HepG2 (cell line): ENCODE data around the gene TAF1C. TPM values are rescaled to one million over a fixed set of nuclear protein-coding genes. Genes with fewer than 3 reads are reported as not detected.

ENCODE experiments used
- HMGA1 ChIP-seq: sonication (generic); formaldehyde crosslinking; conservative IDR thresholded peaks from 2 replicates; pipeline ENCODE4 v1.4.0; 2020; ENCODE audit warnings: missing genetic modification reagents
- KDM4B ChIP-seq: sonication (generic); formaldehyde crosslinking; IDR thresholded peaks from 2 replicates; pipeline ENCODE4 v1.4.0; 2020; ENCODE audit warnings: missing genetic modification reagents
- MLXIP ChIP-seq: sonication (generic); formaldehyde crosslinking; IDR thresholded peaks from 2 replicates; pipeline ENCODE4 v1.9.0; 2021; ENCODE audit warnings: missing genetic modification reagents, borderline replicate concordance
- MYC ChIP-seq: sonication (generic); formaldehyde crosslinking; IDR thresholded peaks from 2 replicates; pipeline ENCODE4 v1.9.0; 2021; ENCODE audit warnings: missing genetic modification reagents, borderline replicate concordance
- SAP130 ChIP-seq: IDR thresholded peaks from 2 replicates; pipeline ENCODE4 v1.6.1; 2016; ENCODE audit warnings: low read depth
- THYN1 ChIP-seq: sonication (generic); formaldehyde crosslinking; IDR thresholded peaks from 2 replicates; pipeline ENCODE4 v1.8.1; 2023; ENCODE audit warnings: low read depth, mild to moderate bottlenecking, moderate library complexity, missing genetic modification reagents, borderline replicate concordance
- TOE1 ChIP-seq: sonication (generic); formaldehyde crosslinking; IDR thresholded peaks from 2 replicates; pipeline ENCODE4 v1.4.0; 2020; ENCODE audit warnings: mild to moderate bottlenecking, missing genetic modification reagents
- ZEB1 ChIP-seq: IDR thresholded peaks from 2 replicates; pipeline ENCODE4 v1.6.1; 2012; ENCODE audit warnings: mild to moderate bottlenecking, low read depth, inconsistent platforms; ENCODE audit not compliant: insufficient replicate concordance
- ZNF768 ChIP-seq: sonication (generic); formaldehyde crosslinking; IDR thresholded peaks from 2 replicates; pipeline ENCODE4 v1.4.0; 2020; ENCODE audit warnings: missing genetic modification reagents
- polyA plus RNA-seq, 8 experiments: library from polyadenylated mRNA; depleted of rRNA in 3 of 8; stranded (reverse) in 7 of 8; unstranded in 1 of 8; fragments of >200 nt; fragmentation: Illumina TruSeq in 4 of 8; extraction: Trizol in 4 of 8; gene quantifications; 2 replicates each; pipeline versions ENCODE4 v1.2.1 to v1.2.3, GENCODE V29; 2011 to 2016; ENCODE audit warnings: low read depth in 4 of 8, missing spikeins in 1 of 8, mixed read lengths in 1 of 8; ENCODE audit not compliant: insufficient read depth in 1 of 8
- total RNA-seq, 5 experiments: library from RNA; depleted of rRNA; stranded (reverse); fragments of >200 nt; fragmentation: Illumina TruSeq; extraction: Trizol; gene quantifications; 2 replicates each; pipeline ENCODE4 v1.2.3, GENCODE V29; 2016; ENCODE audit warnings: low read depth in 1 of 5
- TF ChIP-seq, protein P1 (sequence below): IDR thresholded peaks from 2 replicates; pipeline ENCODE4 v1.6.1; 2016; ENCODE audit warnings: low read depth, missing genetic modification reagents, missing compliant biosample characterization
- TF ChIP-seq, protein P2 (sequence below), 2 experiments: sonication (generic) in 1 of 2; formaldehyde crosslinking in 1 of 2; IDR thresholded peaks; 2 replicates each; pipeline versions ENCODE4 v1.4.0 to v1.6.1; 2016 to 2020; ENCODE audit warnings: borderline replicate concordance in 1 of 2, low read depth in 1 of 2, mild to moderate bottlenecking in 1 of 2, missing genetic modification reagents in 1 of 2
- TF ChIP-seq, protein P3 (sequence below): sonication (generic); formaldehyde crosslinking; IDR thresholded peaks from 2 replicates; pipeline ENCODE4 v1.4.0; 2020; ENCODE audit warnings: missing genetic modification reagents; ENCODE audit errors: not compliant biosample characterization

Gene TAF1C
- total and polyA plus RNA-seq, 2 of the 13 experiments (the other 11 are each of a cell fraction or from before 2014, with no cell fraction given) = 15.6 to 20.8 TPM

GRCh38 chr16:84186685-84187437 is at the start of gene TAF1C (continued):
- TF ChIP-seq, protein P1, sequence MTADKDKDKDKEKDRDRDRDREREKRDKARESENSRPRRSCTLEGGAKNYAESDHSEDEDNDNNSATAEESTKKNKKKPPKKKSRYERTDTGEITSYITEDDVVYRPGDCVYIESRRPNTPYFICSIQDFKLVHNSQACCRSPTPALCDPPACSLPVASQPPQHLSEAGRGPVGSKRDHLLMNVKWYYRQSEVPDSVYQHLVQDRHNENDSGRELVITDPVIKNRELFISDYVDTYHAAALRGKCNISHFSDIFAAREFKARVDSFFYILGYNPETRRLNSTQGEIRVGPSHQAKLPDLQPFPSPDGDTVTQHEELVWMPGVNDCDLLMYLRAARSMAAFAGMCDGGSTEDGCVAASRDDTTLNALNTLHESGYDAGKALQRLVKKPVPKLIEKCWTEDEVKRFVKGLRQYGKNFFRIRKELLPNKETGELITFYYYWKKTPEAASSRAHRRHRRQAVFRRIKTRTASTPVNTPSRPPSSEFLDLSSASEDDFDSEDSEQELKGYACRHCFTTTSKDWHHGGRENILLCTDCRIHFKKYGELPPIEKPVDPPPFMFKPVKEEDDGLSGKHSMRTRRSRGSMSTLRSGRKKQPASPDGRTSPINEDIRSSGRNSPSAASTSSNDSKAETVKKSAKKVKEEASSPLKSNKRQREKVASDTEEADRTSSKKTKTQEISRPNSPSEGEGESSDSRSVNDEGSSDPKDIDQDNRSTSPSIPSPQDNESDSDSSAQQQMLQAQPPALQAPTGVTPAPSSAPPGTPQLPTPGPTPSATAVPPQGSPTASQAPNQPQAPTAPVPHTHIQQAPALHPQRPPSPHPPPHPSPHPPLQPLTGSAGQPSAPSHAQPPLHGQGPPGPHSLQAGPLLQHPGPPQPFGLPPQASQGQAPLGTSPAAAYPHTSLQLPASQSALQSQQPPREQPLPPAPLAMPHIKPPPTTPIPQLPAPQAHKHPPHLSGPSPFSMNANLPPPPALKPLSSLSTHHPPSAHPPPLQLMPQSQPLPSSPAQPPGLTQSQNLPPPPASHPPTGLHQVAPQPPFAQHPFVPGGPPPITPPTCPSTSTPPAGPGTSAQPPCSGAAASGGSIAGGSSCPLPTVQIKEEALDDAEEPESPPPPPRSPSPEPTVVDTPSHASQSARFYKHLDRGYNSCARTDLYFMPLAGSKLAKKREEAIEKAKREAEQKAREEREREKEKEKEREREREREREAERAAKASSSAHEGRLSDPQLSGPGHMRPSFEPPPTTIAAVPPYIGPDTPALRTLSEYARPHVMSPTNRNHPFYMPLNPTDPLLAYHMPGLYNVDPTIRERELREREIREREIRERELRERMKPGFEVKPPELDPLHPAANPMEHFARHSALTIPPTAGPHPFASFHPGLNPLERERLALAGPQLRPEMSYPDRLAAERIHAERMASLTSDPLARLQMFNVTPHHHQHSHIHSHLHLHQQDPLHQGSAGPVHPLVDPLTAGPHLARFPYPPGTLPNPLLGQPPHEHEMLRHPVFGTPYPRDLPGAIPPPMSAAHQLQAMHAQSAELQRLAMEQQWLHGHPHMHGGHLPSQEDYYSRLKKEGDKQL (CRISPR knock-in tag) = no peak
- TF ChIP-seq THYN1 (CRISPR knock-in tag) (no peak), TOE1 (CRISPR knock-in tag) (no peak; the same call in 1 of the 2 replicates), MLXIP (CRISPR knock-in tag) (peak; percentile 26; the same call in 1 of the 2 replicates), KDM4B (no peak), ZNF768 (CRISPR knock-in tag) (peak; percentile 82), HMGA1 (CRISPR knock-in tag) (no peak), MYC (CRISPR knock-in tag) (peak; percentile 93), SAP130 (CRISPR knock-in tag) (peak; percentile 97), ZEB1 (peak; percentile 36)
- TF ChIP-seq, protein P2, sequence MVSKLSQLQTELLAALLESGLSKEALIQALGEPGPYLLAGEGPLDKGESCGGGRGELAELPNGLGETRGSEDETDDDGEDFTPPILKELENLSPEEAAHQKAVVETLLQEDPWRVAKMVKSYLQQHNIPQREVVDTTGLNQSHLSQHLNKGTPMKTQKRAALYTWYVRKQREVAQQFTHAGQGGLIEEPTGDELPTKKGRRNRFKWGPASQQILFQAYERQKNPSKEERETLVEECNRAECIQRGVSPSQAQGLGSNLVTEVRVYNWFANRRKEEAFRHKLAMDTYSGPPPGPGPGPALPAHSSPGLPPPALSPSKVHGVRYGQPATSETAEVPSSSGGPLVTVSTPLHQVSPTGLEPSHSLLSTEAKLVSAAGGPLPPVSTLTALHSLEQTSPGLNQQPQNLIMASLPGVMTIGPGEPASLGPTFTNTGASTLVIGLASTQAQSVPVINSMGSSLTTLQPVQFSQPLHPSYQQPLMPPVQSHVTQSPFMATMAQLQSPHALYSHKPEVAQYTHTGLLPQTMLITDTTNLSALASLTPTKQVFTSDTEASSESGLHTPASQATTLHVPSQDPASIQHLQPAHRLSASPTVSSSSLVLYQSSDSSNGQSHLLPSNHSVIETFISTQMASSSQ (IDR thresholded peaks at IDR 0.05; ENCODE audit: low read depth) = 0 out of 2 replicates have a peak, but pooled peaks have one; percentile 26
- TF ChIP-seq, protein P2 (CRISPR knock-in tag; IDR thresholded peaks at IDR 0.05; ENCODE audit: borderline replicate concordance) = no peak; the same call in 1 of the 2 replicates
- TF ChIP-seq, protein P3, sequence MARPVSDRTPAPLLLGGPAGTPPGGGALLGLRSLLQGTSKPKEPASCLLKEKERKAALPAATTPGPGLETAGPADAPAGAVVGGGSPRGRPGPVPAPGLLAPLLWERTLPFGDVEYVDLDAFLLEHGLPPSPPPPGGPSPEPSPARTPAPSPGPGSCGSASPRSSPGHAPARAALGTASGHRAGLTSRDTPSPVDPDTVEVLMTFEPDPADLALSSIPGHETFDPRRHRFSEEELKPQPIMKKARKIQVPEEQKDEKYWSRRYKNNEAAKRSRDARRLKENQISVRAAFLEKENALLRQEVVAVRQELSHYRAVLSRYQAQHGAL (CRISPR knock-in tag) = peak; percentile 59
